GM19025 (cell line): ENCODE data around the gene SLC39A11.
"Not testable (repeated sequence)": the region's sequence is repeated elsewhere in the genome, so short reads cannot be mapped to it uniquely, and the experiment has no call there.

ENCODE experiments used
- ATAC-seq: cut with Tn5 transposase; IDR thresholded peaks from one replicate; pipeline ENCODE4 v1.9.1; 2021; ENCODE audit warnings: mild to moderate bottlenecking, low read depth, moderate library complexity; ENCODE audit not compliant: unreplicated experiment

Gene SLC39A11

DNA sequence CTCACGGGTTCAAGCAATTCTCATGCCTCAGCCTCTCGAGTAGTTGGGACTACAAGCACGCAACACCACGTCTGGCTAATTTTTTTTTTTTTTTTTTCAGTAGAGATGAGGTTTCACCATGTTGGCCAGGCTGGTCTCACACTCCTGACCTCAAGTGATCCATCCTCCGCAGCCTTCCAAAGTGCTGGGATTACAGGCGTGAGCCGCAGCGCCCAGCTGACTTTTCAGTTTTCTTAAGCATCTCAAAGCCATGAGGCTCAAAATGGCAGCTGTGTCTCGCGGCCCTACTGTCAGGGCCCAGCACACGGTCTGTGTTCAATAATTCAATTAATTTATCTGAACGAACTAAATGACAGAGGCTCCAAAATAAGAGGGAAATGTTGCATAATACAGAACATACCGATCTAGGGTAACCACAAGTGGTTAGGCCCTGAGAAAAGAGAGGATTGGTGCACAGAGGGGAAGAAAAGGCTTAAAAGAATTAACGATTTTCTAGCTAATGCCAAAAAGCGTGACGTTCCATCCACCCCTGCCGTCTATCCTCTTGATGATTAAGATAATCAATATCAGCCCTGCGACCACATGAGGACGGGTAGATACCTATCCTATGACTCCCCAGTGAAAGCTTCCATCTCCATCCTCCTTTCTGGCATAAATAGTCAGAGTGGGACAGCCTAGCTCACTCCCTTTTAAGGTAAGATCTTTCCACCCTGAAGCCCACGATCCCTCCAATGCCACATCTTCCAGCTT is 136.9 kb downstream of the SLC39A11 start:
- no peak for ATAC-seq

DNA sequence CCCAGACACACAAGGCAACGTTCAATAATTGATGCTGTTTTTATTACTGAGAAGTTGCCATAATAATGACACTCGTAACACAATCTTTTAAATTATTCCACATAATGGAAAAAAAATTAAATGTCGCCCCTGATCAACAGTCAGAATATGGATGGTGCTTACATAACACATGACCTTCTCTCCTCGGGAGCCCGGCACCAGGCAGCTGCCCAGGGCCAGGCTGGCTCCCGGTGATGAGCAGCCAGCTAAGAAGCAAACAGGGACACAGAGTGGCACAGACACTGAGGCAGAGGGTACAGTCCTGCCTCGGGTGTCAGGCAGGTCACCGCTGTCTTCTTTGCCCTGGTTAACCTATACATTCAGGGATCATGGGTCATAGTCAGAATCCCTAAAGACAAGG is 137.9 kb downstream of the SLC39A11 start:
- no peak for ATAC-seq

DNA sequence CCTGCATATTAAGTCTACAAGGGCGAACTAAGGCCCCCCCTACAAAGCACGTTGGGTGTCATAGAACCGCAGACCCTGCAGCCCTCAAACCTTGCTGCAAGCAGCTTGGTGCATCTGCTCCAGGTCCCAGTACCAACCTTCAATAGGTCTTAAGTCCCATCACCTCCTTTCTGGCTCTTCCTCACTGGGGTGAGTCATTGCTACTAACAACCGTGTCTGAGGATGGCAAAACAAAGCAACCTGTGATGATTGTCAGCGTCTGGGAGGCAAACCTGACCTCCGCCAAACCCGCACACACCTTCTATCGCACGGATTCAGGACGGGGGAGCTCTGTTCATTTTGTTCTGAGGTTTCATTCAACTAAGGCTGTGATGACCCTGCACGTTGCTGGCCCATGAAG is 138.9 kb downstream of the SLC39A11 start:
- no peak for ATAC-seq

DNA sequence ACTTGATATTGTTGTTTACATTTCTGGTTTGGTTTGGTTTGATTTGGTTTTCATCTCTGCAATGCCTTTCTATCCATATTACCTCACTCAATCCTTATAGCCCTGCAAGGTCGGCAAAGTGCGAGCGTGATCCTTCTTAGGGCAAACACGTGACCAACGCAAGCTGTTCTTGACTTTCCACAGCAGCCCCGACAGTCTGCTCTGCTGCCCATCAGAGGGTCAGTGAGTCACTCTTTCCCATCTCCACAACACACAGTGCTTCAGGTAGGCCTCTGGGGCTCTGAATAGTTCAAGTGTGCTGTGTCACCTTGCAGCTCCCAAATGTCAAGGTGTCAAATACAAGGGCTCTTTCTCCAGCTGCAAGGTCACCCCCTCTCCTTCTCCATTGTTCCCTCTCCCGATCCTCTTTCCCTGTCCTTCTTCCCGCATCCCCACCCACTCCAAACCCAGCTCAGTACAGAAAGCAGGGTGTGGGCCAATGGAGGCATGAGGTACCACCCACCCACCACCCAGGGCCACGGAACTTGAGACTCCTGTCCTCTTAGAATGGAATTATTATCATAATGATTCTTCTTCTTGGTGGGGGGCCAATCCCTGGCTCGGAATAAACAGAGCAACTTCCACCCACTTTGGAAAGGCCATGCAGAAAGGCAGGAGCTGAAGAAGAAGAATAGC is 139.7 kb downstream of the SLC39A11 start:
- ATAC-seq = no peak

DNA sequence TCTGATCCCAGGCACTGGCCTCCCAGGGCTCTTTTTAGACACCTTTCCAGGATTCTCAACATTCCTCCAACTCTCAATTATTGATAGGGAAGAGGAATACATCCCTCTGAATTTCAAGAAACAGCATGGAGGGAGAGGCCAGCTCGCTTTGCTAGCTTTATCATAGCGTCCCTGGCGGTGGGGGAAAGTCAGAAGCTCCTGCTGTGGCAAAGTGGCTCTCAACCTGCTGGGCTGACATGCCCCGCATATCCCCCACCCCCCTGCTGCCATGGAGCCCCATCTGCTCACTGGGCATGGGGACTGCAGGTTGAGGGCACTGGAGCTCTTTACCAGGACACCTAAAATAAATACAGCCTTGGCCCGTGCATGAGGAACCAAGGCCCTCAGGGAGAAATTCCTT is 140.3 kb downstream of the SLC39A11 start:
- ATAC-seq = no peak

DNA sequence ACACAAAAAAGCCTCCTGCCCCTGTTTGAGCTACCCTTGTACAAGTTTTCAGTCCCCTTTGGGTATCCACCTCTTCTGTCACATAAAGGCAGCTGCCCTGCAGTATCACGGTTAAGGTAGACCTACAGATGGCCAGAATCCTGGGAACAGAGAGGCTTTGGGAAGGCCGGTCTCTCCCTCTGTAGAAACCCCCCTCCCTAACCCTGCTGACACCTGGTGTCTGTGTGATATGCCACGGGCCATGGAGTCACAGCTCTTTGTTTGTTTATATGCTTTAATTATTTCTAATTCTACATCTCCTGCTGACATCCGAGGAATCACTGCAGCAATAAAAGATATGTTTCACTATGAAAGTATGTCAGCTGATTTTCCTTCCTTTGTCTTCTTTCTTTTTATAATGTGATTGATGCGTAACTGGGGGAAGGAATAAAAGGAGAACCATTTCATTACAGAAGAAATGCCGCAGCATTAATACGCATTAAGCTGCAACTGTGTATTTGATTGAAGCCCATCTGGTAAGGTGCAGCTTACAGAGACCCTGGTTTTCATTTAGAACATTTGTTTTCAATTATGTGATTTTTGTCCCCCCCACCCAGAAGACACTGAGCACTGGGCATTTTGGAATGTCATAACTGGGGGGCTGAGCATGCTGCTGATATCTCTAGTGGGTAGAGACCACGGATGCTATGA is 142.1 kb downstream of the SLC39A11 start:
- no peak for ATAC-seq

DNA sequence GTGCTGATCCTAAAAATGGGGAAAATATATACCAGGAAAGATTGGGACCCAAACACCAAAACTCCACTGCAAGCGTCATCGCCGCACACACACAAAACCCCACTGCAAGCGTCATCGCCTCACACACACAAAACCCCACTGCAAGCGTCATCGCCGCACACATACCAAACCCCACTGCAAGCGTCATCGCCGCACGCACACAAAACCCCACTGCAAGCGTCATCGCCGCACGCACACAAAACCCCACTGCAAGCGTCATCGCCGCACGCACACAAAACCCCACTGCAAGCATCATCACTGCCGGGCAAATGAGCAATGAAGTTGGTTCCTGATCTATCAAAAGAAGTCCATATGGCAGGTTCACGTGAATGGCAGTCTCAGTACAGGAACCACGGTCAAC is 144.4 kb downstream of the SLC39A11 start:
- no peak for ATAC-seq

DNA sequence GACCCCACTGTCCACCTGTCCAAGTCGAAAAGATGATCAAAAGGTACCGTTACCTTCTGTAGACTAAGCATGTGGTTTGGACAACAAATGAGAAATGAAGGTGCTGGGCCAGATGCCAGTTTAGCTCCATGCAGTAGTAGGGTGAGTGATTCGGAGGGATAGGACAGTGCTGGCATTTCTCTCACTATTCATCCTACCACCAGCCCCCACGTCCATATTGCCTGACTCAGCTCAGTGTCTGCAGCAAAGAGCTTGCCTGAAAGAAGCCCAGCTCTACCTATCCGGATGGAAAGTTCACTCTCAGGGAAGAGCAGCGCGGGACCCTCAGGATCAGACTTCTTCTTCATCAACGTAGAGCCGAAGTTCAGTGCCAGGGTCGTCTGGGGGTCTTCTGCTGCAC is 145.0 kb downstream of the SLC39A11 start:
- ATAC-seq = no peak

DNA sequence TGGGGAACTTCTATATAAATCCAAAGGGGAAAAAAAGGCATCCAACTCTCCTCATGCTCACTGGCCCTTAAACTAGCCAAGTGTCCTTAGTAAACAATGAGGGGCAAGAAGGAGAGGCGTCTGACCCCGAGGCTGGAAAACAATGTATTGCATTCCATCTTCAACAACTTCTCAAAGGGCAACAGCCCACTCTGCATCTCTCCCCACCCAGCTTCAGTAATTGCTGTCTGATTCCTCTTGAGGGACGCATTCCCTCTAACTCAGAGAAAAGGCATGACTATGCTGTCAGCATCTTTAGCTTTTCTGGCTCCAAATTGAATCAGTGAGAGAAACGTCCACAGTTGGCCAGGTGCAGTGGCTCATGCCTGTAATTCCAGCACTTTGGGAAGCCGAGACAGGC is 145.8 kb downstream of the SLC39A11 start:
- no peak for ATAC-seq

DNA sequence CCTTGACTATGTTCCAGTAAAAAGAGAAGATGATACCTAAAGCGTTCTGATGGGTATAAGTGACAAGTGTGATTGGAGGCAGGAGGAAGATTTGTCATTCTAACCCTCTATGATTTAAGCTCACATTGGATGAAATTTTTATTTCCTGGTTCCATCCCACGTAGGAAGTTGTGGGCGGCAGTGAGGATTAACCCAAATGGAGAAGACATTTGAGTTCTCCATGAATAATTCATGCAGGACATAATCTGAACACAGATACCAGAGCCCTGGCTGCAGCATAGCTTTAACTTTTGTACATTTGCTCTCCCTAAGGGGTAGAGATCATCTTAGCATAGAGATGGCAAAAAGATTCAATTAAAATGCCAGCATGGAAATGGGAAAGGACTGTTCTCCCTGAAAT is 146.3 kb downstream of the SLC39A11 start:
- ATAC-seq = no peak

DNA sequence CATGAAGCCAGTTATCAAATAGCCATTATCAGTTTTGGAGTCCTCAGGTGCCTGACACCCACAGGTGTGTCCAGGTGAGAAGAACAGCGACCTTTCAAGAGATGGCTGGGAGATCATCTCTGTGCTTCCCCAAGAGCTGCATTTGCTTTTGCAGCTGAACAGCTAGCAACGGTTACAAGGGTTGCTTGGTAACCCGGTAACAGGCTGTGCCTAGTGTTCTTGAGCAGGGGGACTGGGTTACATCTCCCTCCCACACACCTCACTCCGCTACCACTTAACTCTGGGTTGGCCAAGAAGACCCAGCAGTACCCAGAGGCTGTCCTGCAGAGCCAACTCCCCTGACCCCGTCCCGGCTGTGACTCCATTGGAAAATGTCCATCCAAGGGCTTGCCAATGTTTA is 147.0 kb downstream of the SLC39A11 start:
- ATAC-seq = no peak

DNA sequence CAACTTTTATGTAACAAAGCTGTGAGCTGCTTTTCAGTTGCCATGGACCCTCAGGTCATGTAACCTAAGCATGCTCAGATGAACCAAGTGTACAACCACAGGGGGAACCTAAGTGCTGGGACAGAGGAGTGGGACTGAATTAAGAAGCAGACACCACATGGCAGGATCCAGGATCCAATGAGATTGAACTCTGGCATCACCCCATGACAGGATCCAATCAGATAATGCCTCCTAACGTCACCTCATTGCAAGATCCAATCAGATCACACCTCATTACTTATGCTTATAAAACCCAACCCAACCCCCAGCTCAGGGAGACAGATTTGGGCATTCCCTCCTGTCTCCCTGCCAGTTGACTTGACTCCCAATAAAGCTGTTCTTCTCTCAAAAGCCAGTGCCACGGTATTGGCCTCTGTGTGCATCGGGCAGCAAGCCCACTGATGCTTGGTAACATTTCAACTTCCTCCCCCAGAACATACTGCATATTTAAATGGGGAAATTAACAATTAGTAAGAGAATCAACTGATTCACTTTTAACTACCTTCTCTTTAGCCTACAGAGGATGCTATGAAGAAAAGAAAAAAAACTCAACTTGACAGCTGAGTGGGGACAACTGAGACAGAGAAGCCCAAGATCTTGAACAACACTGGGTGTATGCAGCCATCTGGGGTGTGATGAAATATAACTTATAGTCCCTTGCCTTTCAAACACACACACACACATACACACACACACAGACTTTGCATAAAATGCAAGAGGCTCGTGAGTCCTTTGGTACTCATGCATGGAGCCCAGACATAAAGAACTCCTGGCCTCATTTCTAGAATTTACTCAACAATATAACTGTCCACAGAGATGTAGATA is 148.4 kb downstream of the SLC39A11 start:
- ATAC-seq = no peak

DNA sequence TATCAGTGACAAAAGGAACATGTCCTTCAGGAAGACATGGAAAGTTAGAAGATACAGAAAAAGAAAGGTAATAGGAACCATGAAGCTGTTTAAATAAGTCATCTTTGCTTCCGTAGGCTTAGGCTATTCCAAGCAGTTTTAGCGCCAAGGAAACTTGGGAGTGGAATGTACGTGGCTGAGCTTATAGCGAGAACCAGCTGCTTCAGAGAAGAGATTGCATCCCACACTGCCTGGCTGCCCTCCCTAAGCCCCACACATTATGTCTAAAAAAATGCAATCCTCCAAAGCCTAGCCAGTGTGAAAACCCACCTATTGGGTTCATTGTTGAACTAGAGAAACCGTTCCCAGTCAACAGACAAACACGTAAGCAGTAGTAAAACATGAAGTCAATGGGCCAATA is 149.9 kb downstream of the SLC39A11 start:
- no peak for ATAC-seq

DNA sequence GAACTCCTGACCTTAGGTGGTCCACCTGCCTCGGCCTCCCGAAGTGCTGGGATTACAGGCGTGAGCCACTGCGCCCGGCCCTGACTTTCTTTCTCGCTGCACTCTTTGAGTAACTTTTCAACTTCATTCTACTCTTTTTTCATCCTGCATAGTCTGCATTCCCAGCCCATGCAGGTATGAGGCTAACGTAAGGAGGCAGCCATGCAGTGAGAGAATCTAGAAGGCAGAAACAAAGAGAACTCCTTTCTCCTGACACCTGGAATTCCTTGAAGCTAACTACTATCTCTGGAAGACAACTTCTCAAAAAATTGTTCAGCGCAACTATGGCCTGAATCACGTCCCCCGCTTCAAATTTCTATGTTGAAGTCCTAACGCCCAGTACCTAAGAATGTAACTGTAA is 152.0 kb downstream of the SLC39A11 start:
- ATAC-seq = no peak

DNA sequence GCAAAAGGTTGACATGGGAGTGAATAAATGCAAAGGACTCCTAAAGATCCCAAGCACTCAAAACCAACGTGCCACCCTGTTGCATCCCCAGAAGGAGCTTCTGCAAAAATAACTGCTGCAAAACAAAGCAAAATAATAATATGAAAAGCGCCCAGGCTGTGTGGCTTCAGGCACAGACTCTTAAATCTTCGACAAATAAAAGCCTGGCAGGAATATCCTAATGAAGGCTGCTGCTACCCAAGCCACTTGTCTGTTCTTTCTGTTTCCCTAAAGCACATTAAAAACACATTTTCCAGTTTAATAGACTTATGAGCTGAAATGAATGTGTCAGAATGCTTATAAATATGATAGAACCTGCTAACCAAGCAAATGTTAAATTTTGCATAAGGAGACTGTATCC is 154.0 kb downstream of the SLC39A11 start:
- ATAC-seq = no peak

DNA sequence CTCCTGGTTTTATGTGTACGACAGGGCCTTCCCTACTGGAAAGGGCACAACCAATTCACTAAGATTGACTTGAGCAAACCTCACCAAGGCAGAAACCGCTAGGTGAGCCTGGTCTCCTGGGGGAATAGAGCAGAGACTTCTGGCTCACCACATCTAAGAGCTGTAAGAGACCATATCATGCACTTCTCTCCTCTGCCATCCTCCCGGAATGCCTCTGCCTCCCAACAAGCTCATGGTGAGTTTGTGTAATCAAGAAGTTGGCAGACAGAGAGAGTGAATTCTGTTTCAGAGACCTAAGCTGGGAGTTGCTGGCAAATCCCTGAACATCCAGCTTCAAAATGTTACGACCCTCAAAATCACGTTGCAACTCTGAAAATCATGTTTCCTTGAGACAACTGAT is 154.8 kb downstream of the SLC39A11 start:
- no peak for ATAC-seq

DNA sequence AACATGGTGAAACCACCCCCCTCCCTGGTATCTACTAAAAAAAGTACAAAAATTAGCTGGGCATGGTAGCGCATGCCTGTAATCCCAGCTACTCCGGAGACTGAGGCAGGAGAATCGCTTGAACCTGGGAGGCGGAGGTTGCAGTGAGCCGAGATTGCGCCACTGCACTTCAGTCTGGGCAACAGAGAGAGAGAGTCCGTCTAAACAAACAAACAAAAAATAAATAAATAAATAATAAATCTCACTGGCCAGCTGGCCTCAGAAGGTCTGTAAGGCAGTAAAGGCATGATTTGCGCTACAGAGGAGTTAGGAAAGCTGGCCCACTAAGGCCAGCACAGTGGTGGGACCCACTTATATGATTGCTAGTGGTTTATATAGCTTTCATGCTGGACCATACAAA is 155.2 kb downstream of the SLC39A11 start:
- ATAC-seq = not testable (repeated sequence)

DNA sequence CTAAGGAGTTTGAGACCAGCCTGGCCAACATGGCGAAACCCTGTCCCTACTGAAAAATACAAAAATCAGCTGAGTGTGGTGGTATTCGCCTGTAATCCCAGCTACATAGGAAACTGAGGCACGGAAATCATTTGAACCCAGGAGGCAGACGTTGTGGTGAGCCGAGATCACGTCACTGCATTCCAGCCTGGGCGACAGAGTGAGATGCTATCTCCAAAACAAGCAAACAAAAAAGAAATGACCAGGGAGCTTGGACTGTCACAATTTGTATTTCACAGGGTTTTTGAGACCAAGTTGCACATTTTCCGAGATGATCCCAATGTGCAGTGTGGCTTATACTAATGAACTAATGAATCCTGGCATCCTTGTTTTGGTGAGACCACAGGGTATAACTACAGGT is 156.5 kb downstream of the SLC39A11 start:
- ATAC-seq = no peak

DNA sequence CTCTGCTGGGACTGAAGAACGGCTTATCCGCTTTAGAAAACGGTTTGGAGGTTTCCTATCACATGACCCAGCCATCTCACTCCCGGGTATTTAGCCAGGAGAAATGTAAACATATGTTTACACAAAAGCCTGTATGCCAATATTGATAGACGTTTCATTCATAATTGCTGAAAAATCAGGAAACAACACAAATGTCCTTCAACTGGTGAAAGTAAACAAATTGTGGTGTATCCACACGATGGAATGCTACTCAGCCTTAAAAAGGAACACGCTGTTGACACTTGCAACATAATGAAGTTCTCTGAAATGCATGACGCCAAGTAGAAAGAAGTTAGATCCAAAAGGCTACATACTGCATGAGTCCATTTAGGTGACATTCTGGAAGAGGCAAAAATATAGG is 157.6 kb downstream of the SLC39A11 start:
- ATAC-seq = no peak

DNA sequence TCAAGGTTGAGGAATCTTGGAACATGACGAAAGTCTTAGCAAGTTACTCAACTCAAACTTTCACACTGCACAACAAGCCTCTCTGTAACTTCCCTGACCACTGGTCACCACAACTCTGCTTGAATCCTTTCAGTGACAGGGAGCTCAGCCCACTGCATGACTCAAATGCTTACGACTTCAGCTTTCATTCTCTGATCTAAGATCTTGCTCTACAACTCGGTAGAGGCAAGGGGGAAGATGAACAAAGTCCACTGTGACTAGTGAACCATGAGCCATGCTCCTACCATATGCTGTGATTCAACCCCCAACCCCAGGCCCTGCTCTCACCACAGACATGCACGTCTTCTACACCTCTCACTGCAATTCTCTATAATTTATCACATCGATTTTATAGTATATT is 160.9 kb downstream of the SLC39A11 start:
- ATAC-seq = peak; percentile 78

DNA sequence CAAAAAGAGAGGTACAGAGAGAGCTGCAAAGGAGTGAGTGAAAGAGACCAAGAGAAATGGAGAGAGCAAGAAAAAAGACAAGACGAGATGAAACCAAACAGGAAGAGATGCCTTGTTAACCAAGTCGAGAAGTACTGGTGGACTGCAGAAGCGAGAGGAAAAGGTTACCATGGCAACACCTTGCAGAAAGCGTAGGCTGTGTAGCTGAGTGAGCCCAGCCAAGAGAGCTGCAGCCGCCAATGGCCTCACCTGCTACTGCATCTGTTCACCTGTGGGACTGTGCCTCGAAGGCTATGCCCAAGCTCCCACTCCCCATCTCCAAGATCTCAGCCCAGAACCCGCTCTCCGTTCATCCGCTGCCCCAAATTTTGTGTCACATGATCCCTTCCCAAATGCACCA is 161.3 kb downstream of the SLC39A11 start:
- peak; percentile 75 for ATAC-seq
